Measurements from ENCODE around the gene PRSS57.
"Not testable (repeated sequence)": the region's sequence is repeated elsewhere in the genome, so short reads cannot be mapped to it uniquely, and the experiment has no call there.

Gene PRSS57

GRCh38 chr19:737591-738093 lies 42.4 kb upstream of the PRSS57 start:
- no peak for DNase-seq (ENCODE audit: low read depth, low spot score)
- no peak overlapping the region for H3K9ac ChIP-seq (ENCODE audit: insufficient read length)
- no peak overlapping the region for H3K27ac ChIP-seq
- no peak overlapping the region for H3K4me3 ChIP-seq
- TF ChIP-seq EZH2 (IDR thresholded peaks at IDR 0.05) (no peak), FOXP2 (optimal IDR thresholded peaks at IDR 0.05; ENCODE audit: control extremely low read depth, extremely low read length, insufficient read depth) (no peak), POLR2AphosphoS5 (IDR thresholded peaks at IDR 0.05; ENCODE audit: borderline replicate concordance, low read depth, low read length) (no peak)
- no peaks in the 10 kb centered on the region for H3K36me3 ChIP-seq (ENCODE audit: insufficient read depth, low read length)
- H3K9me3 ChIP-seq (ENCODE audit: low read depth, low read length): no peaks in the 10 kb centered on the region

- Histone ChIP-seq H3K4me3 (no peak overlapping the region), H3K27ac (no peak overlapping the region), H3K36me3 (ENCODE audit: insufficient read depth, low read length) (no peaks in the 10 kb centered on the region; the same call in 1 of the 2 replicates), H3K9ac (ENCODE audit: insufficient read length) (no peak overlapping the region), H3K9me3 (ENCODE audit: low read depth, low read length) (no peaks in the 10 kb centered on the region)
- no peak for DNase-seq (ENCODE audit: low read depth, low spot score)
- TF ChIP-seq POLR2AphosphoS5 (IDR thresholded peaks at IDR 0.05; ENCODE audit: borderline replicate concordance, low read depth, low read length): no peak
- no peak for TF ChIP-seq EZH2 (IDR thresholded peaks at IDR 0.05)
- no peak for TF ChIP-seq FOXP2 (optimal IDR thresholded peaks at IDR 0.05; ENCODE audit: control extremely low read depth, extremely low read length, insufficient read depth)
Measured at GRCh38 chr19:736125-736524, 40.9 kb upstream of the PRSS57 start.

- Histone ChIP-seq H3K9ac (ENCODE audit: insufficient read length) (no peak overlapping the region), H3K9me3 (ENCODE audit: low read depth, low read length) (no peaks in the 10 kb centered on the region), H3K4me3 (no peak overlapping the region), H3K36me3 (ENCODE audit: insufficient read depth, low read length) (no peaks in the 10 kb centered on the region; the same call in 1 of the 2 replicates), H3K27ac (no peak overlapping the region)
- TF ChIP-seq EZH2 (IDR thresholded peaks at IDR 0.05) (no peak), FOXP2 (optimal IDR thresholded peaks at IDR 0.05; ENCODE audit: control extremely low read depth, extremely low read length, insufficient read depth) (no peak), POLR2AphosphoS5 (IDR thresholded peaks at IDR 0.05; ENCODE audit: borderline replicate concordance, low read depth, low read length) (no peak)
- DNase-seq (ENCODE audit: low read depth, low spot score): no peak
Measured at GRCh38 chr19:734716-735115, 39.5 kb upstream of the PRSS57 start.

- no peak for TF ChIP-seq FOXP2 (optimal IDR thresholded peaks at IDR 0.05; ENCODE audit: control extremely low read depth, extremely low read length, insufficient read depth)
- TF ChIP-seq POLR2AphosphoS5 (IDR thresholded peaks at IDR 0.05; ENCODE audit: borderline replicate concordance, low read depth, low read length): no peak
- no peak for TF ChIP-seq EZH2 (IDR thresholded peaks at IDR 0.05)
- H3K9me3 ChIP-seq (ENCODE audit: low read depth, low read length): no peaks in the 10 kb centered on the region
- DNase-seq (ENCODE audit: low read depth, low spot score): no peak
- H3K9ac ChIP-seq (ENCODE audit: insufficient read length): no peak overlapping the region
- H3K36me3 ChIP-seq (ENCODE audit: insufficient read depth, low read length): no peaks in the 10 kb centered on the region; the same call in 1 of the 2 replicates
- H3K4me3 ChIP-seq: no peak overlapping the region
- H3K27ac ChIP-seq: no peak overlapping the region
Measured at GRCh38 chr19:732148-733069, 37.2 kb upstream of the PRSS57 start.

- TF ChIP-seq EZH2 (IDR thresholded peaks at IDR 0.05) (no peak), POLR2AphosphoS5 (IDR thresholded peaks at IDR 0.05; ENCODE audit: borderline replicate concordance, low read depth, low read length) (no peak), FOXP2 (optimal IDR thresholded peaks at IDR 0.05; ENCODE audit: control extremely low read depth, extremely low read length, insufficient read depth) (no peak)
- Histone ChIP-seq H3K9me3 (ENCODE audit: low read depth, low read length) (no peaks in the 10 kb centered on the region), H3K4me3 (no peak overlapping the region), H3K27ac (no peak overlapping the region), H3K9ac (ENCODE audit: insufficient read length) (no peak overlapping the region), H3K36me3 (ENCODE audit: insufficient read depth, low read length) (no peaks in the 10 kb centered on the region; the same call in 1 of the 2 replicates)
- DNase-seq (ENCODE audit: low read depth, low spot score): no peak
Measured at GRCh38 chr19:731000-731399, 35.7 kb upstream of the PRSS57 start.

GRCh38 chr19:729965-730668 lies 34.9 kb upstream of the PRSS57 start:
- H3K4me3 ChIP-seq: no peak overlapping the region
- no peaks in the 10 kb centered on the region for H3K9me3 ChIP-seq (ENCODE audit: low read depth, low read length)
- H3K36me3 ChIP-seq (ENCODE audit: insufficient read depth, low read length): no peaks in the 10 kb centered on the region; the same call in 1 of the 2 replicates
- TF ChIP-seq POLR2AphosphoS5 (IDR thresholded peaks at IDR 0.05; ENCODE audit: borderline replicate concordance, low read depth, low read length) (no peak), FOXP2 (optimal IDR thresholded peaks at IDR 0.05; ENCODE audit: control extremely low read depth, extremely low read length, insufficient read depth) (no peak), EZH2 (IDR thresholded peaks at IDR 0.05) (no peak)
- no peak overlapping the region for H3K27ac ChIP-seq
- H3K9ac ChIP-seq (ENCODE audit: insufficient read length): no peak overlapping the region
- no peak for DNase-seq (ENCODE audit: low read depth, low spot score)

- H3K36me3 ChIP-seq (ENCODE audit: insufficient read depth, low read length); H3K9ac ChIP-seq (ENCODE audit: insufficient read length); H3K27ac ChIP-seq; DNase-seq (ENCODE audit: low read depth, low spot score); H3K9me3 ChIP-seq (ENCODE audit: low read depth, low read length); H3K4me3 ChIP-seq: not testable (repeated sequence)
Measured at GRCh38 chr19:729564-729963, 34.3 kb upstream of the PRSS57 start.

GRCh38 chr19:728011-728410 lies 32.8 kb upstream of the PRSS57 start:
- no peak for TF ChIP-seq EZH2 (IDR thresholded peaks at IDR 0.05)
- no peak for TF ChIP-seq FOXP2 (optimal IDR thresholded peaks at IDR 0.05; ENCODE audit: control extremely low read depth, extremely low read length, insufficient read depth)
- no peak for TF ChIP-seq POLR2AphosphoS5 (IDR thresholded peaks at IDR 0.05; ENCODE audit: borderline replicate concordance, low read depth, low read length)
- no peak for DNase-seq (ENCODE audit: low read depth, low spot score)
- Histone ChIP-seq H3K9me3 (ENCODE audit: low read depth, low read length) (no peaks in the 10 kb centered on the region), H3K27ac (no peak overlapping the region), H3K4me3 (no peak overlapping the region), H3K36me3 (ENCODE audit: insufficient read depth, low read length) (no peaks in the 10 kb centered on the region; the same call in 1 of the 2 replicates), H3K9ac (ENCODE audit: insufficient read length) (no peak overlapping the region)
